K562 (cell line): ENCODE results near the gene DBP. TPM values are rescaled to one million over a fixed set of nuclear protein-coding genes. Genes with fewer than 3 reads are reported as not detected.

Source experiments
- ATF1 ChIP-seq, 2 experiments: fragments of 450-650 bp in 1 of 2; IDR thresholded peaks; 2 replicates each; pipeline ENCODE4 v1.6.1; 2016; ENCODE audit warnings: missing compliant biosample characterization in 1 of 2, missing genetic modification characterization in 1 of 2
- BRD4 ChIP-seq: fragments of 200-600 bp; sonication (generic); IDR thresholded peaks from 2 replicates; pipeline ENCODE4 v1.6.1; 2017; ENCODE audit warnings: inconsistent platforms
- CEBPG ChIP-seq, 3 experiments: fragments of 200-800 bp in 1 of 3; sonication (Bioruptor generic) in 1 of 3; sonication (generic) in 1 of 3; formaldehyde crosslinking in 1 of 3; IDR thresholded peaks in 2 of 3; conservative IDR thresholded peaks in 1 of 3; 2 replicates each; pipeline versions ENCODE4 v1.6.1 to v1.8.0; 2016 to 2022; ENCODE audit warnings: missing compliant biosample characterization in 2 of 3, missing genetic modification characterization in 2 of 3, mild to moderate bottlenecking in 1 of 3, missing genetic modification reagents in 1 of 3
- FOXA3 ChIP-seq, 2 experiments: fragments of 450-650 bp in 1 of 2; sonication (generic) in 1 of 2; formaldehyde crosslinking; IDR thresholded peaks in 1 of 2; conservative IDR thresholded peaks in 1 of 2; 2 replicates each; pipeline versions ENCODE4 v1.4.0 to v1.8.0; 2020 to 2022; ENCODE audit warnings: mild to moderate bottlenecking in 2 of 2, missing genetic modification reagents in 1 of 2
- GTF2A2 ChIP-seq: IDR thresholded peaks from 2 replicates; pipeline ENCODE4 v1.6.1; 2016; ENCODE audit warnings: mild to moderate bottlenecking, missing genetic modification characterization, missing compliant biosample characterization
- MCM2 ChIP-seq: fragments of 450-650 bp; IDR thresholded peaks from 2 replicates; pipeline ENCODE4 v1.6.1; 2017; ENCODE audit warnings: low read depth, mild to moderate bottlenecking
- NR2C2 ChIP-seq, 2 experiments: fragments of 200-800 bp in 1 of 2; sonication (Bioruptor generic) in 1 of 2; sonication (generic) in 1 of 2; formaldehyde crosslinking in 1 of 2; IDR thresholded peaks; 2 replicates each; pipeline versions ENCODE4 v1.6.1 to v1.8.0; 2016 to 2022; ENCODE audit warnings: mild to moderate bottlenecking in 1 of 2, missing compliant biosample characterization in 1 of 2, missing genetic modification characterization in 1 of 2, missing genetic modification reagents in 1 of 2
- SRSF3 ChIP-seq: fragments of 200-400 bp; formaldehyde crosslinking; IDR thresholded peaks from 2 replicates; pipeline ENCODE4 v1.6.1; 2016; ENCODE audit warnings: mild to moderate bottlenecking, low read length, moderate library complexity; ENCODE audit not compliant: insufficient read depth
- ZBTB34 ChIP-seq: fragments of 250-450 bp; sonication (Bioruptor Pico); IDR thresholded peaks from 2 replicates; pipeline ENCODE4 v1.8.0; 2021; ENCODE audit warnings: mild to moderate bottlenecking, moderate library complexity
- ZKSCAN8 ChIP-seq: fragments of 200-800 bp; sonication (Bioruptor generic); IDR thresholded peaks from 2 replicates; pipeline ENCODE4 v1.6.1; 2016; ENCODE audit warnings: missing genetic modification characterization, missing compliant biosample characterization
- ZNF121 ChIP-seq: sonication (generic); formaldehyde crosslinking; conservative IDR thresholded peaks from 2 replicates; pipeline ENCODE4 v1.8.0; 2022; ENCODE audit warnings: missing genetic modification reagents
- ZNF212 ChIP-seq: fragments of 450-650 bp; formaldehyde crosslinking; IDR thresholded peaks from 2 replicates; pipeline ENCODE4 v1.4.0; 2020; ENCODE audit warnings: mild to moderate bottlenecking
- ZNF232 ChIP-seq: sonication (generic); formaldehyde crosslinking; IDR thresholded peaks from 2 replicates; pipeline ENCODE4 v1.8.0; 2022; ENCODE audit warnings: mild to moderate bottlenecking, missing genetic modification reagents
- ZNF277 ChIP-seq: fragments of 250-450 bp; sonication (Bioruptor Pico); IDR thresholded peaks from 2 replicates; pipeline ENCODE4 v1.8.0; 2022; ENCODE audit warnings: inconsistent platforms, mild to moderate bottlenecking, moderate library complexity, borderline replicate concordance
- polyA plus RNA-seq, 8 experiments: library from polyadenylated mRNA; depleted of rRNA in 4 of 8; stranded (reverse) in 5 of 8; unstranded in 3 of 8; fragments of >200 nt; fragmentation: Nextera tagmentation in 2 of 8; fragmentation: Illumina TruSeq in 1 of 8; extraction: Ambion mirVana in 2 of 8; extraction: Trizol in 1 of 8; gene quantifications; 2 replicates each; pipeline versions ENCODE4 v1.2.1 to v1.2.3, GENCODE V29; 2011 to 2014; ENCODE audit warnings: inconsistent platforms in 1 of 8, missing spikeins in 1 of 8
- total RNA-seq, 7 experiments: library from RNA; depleted of rRNA in 6 of 7; stranded (reverse); fragments of >200 nt in 6 of 7; fragmentation: Illumina TruSeq in 2 of 7; extraction: Trizol in 2 of 7; gene quantifications; 2 replicates each; pipeline versions ENCODE4 v1.2.1 to v1.2.3, GENCODE V29; 2011 to 2021; ENCODE audit warnings: low replicate concordance in 1 of 7

The DBP gene
- total and polyA plus RNA-seq, 9 of the 15 experiments (the other 6 are each of a cell fraction or from before 2014, with no cell fraction given), result 0.25 to 5.5 (median 1.8) TPM

GRCh38 chr19:48618278-48618915 is 18.8 kb downstream of the DBP start (continued):
- TF ChIP-seq ZBTB34 (CRISPR knock-in tag), result no peak
- TF ChIP-seq MCM2, result no peak
- TF ChIP-seq NR2C2 (CRISPR knock-in tag; IDR thresholded peaks at IDR 0.05), result no peak
- no peak for TF ChIP-seq NR2C2 (tag; IDR thresholded peaks at IDR 0.05)
- no peak for TF ChIP-seq ZNF212 (CRISPR knock-in tag)
- 0 out of 2 replicates have a peak, but pooled peaks have one; percentile 23 for TF ChIP-seq ZNF232 (CRISPR knock-in tag)
- no peak for TF ChIP-seq ZNF277 (CRISPR knock-in tag)
- TF ChIP-seq GTF2A2 (tag), result no peak
- 0 out of 2 replicates have a peak, but pooled peaks have one; percentile 19 for TF ChIP-seq CEBPG (CRISPR knock-in tag; IDR thresholded peaks at IDR 0.05)
- no peak for TF ChIP-seq CEBPG (tag; conservative IDR thresholded peaks at IDR 0.05 in 1 of 2, IDR thresholded peaks at IDR 0.05 in 1 of 2)
- peak; percentile 71; the same call in 1 of the 2 replicates for TF ChIP-seq BRD4
- no peak for TF ChIP-seq ATF1 (CRISPR knock-in tag; IDR thresholded peaks at IDR 0.05)
- TF ChIP-seq ATF1 (tag; IDR thresholded peaks at IDR 0.05), result no peak
- peak in 1 of 2 experiments; percentile 49; a peak in 1 of 4 replicates for TF ChIP-seq FOXA3 (CRISPR knock-in tag; conservative IDR thresholded peaks at IDR 0.05 in 1 of 2, IDR thresholded peaks at IDR 0.05 in 1 of 2)
- 0 out of 2 replicates have a peak, but pooled peaks have one; percentile 33 for TF ChIP-seq SRSF3
- TF ChIP-seq ZNF121 (CRISPR knock-in tag), result peak; percentile 56
- TF ChIP-seq ZKSCAN8 (CRISPR knock-in tag), result peak; percentile 76
